A549 (cell line): ENCODE results near the gene GAN. TPM values are rescaled to one million over a fixed set of nuclear protein-coding genes. Genes with fewer than 3 reads are reported as not detected.

Experiments
- ATAC-seq, 2 experiments: fragments of 200-7000 bp in 1 of 2; fragments of >200 bp in 1 of 2; cut with Nextera tagmentation in 1 of 2; cut with Tn5 transposase in 1 of 2; 3 replicates each; pipeline versions ENCODE4 v1.8.0 to v1.9.1; 2018 to 2020; ENCODE audit warnings: mild to moderate bottlenecking in 1 of 2, moderate library complexity in 1 of 2
- CTCF ChIA-PET: fragments of 300-600 bp; sonication (Branson Sonifier 250); formaldehyde crosslinking; extraction: SDS; loops from one replicate; lab custom pipeline; 2021; ENCODE audit warnings: antibody characterized with exemption, inconsistent platforms; lab: Yijun Ruan, JAX
- POLR2A ChIA-PET: fragments of 350-600 bp; formaldehyde crosslinking; extraction: SDS; loops from one replicate; lab custom pipeline; 2021; ENCODE audit warnings: antibody characterized with exemption, inconsistent platforms; lab: Yijun Ruan, JAX
- DNase-seq, 2 experiments: peaks; one replicate each; pipeline versions ENCODE4 v3.0.0 to v3.0.0-alpha.2; 2011 to 2016; ENCODE audit warnings: low read depth in 1 of 2, low spot score in 1 of 2
- FAIRE-seq: peaks from 2 replicates; lab custom pipeline; 2011; peaks lifted over from hg19 to GRCh38; lab: Jason Lieb, UNC
- H3K27ac ChIP-seq, 2 experiments: fragments of >200 bp; sonication (Bioruptor Twin); formaldehyde crosslinking; 3 replicates each; pipeline ENCODE4 v1.5.1; 2016 to 2017
- H3K4me1 ChIP-seq: fragments of >200 bp; sonication (Bioruptor Twin); formaldehyde crosslinking; 3 replicates; pipeline ENCODE4 v1.6.1; 2016
- H3K4me2 ChIP-seq: fragments of >200 bp; sonication (Bioruptor Twin); formaldehyde crosslinking; 3 replicates; pipeline ENCODE4 v1.6.1; 2016
- H3K4me3 ChIP-seq: fragments of >200 bp; sonication (Bioruptor Twin); formaldehyde crosslinking; 3 replicates; pipeline ENCODE4 v1.5.1; 2016
- H3K9me3 ChIP-seq: fragments of >200 bp; sonication (Bioruptor Twin); formaldehyde crosslinking; 3 replicates; pipeline ENCODE4 v1.6.1; 2016
- CBX2 ChIP-seq: fragments of 200-600 bp; sonication (generic); IDR thresholded peaks from 2 replicates; pipeline ENCODE4 v1.6.1; 2016; ENCODE audit warnings: low read depth, mild to moderate bottlenecking, borderline replicate concordance
- CEBPB ChIP-seq, 2 experiments: fragments of >200 bp in 1 of 2; sonication (Bioruptor Twin) in 1 of 2; formaldehyde crosslinking in 1 of 2; IDR thresholded peaks; 2 replicates each; pipeline ENCODE4 v1.6.1; 2012 to 2016
- EP300 ChIP-seq, 2 experiments: fragments of >200 bp; sonication (Bioruptor Twin); formaldehyde crosslinking; IDR thresholded peaks; 2 replicates in 1 of 2; 3 replicates in 1 of 2; pipeline ENCODE4 v1.6.1; 2016 to 2017
- ESRRA ChIP-seq: fragments of 150-350 bp; IDR thresholded peaks from 2 replicates; pipeline ENCODE4 v1.6.1; 2014; ENCODE audit warnings: mild to moderate bottlenecking, low read length, borderline replicate concordance
- FOXS1 ChIP-seq: fragments of 250-450 bp; sonication (Bioruptor Pico); IDR thresholded peaks from 2 replicates; pipeline ENCODE4 v1.5.0; 2020; ENCODE audit warnings: mild to moderate bottlenecking, moderate library complexity
- GATA3 ChIP-seq: IDR thresholded peaks from 2 replicates; pipeline ENCODE4 v1.6.1; 2012; ENCODE audit warnings: borderline replicate concordance
- HDAC2 ChIP-seq: fragments of 200-600 bp; sonication (generic); IDR thresholded peaks from 2 replicates; pipeline ENCODE4 v1.6.1; 2016
- HOXA7 ChIP-seq: fragments of 250-450 bp; sonication (Bioruptor Pico); IDR thresholded peaks from 2 replicates; pipeline ENCODE4 v1.5.0; 2020; ENCODE audit warnings: mild to moderate bottlenecking, moderate library complexity
- JUN ChIP-seq, 2 experiments: fragments of >200 bp; sonication (Bioruptor Twin); formaldehyde crosslinking; IDR thresholded peaks; 2 replicates in 1 of 2; 3 replicates in 1 of 2; pipeline ENCODE4 v1.6.1; 2016 to 2017
- MAFK ChIP-seq: fragments of 450-650 bp; IDR thresholded peaks from 2 replicates; pipeline ENCODE4 v1.6.1; 2014; ENCODE audit not compliant: partially characterized antibody
- MYC ChIP-seq: IDR thresholded peaks from 2 replicates; pipeline ENCODE4 v1.6.1; 2012; ENCODE audit warnings: mild to moderate bottlenecking, inconsistent platforms, low read length, improper control_type of control experiment, borderline replicate concordance
- NR3C1 ChIP-seq: fragments of >200 bp; sonication (Bioruptor Twin); formaldehyde crosslinking; IDR thresholded peaks from 3 replicates; pipeline ENCODE4 v1.6.1; 2017
- PHF8 ChIP-seq: fragments of 200-600 bp; sonication (generic); IDR thresholded peaks from 2 replicates; pipeline ENCODE4 v1.6.1; 2016; ENCODE audit warnings: low read depth, mild to moderate bottlenecking, antibody characterized with exemption, moderate library complexity, borderline replicate concordance
- POLR2A ChIP-seq: IDR thresholded peaks from 2 replicates; pipeline ENCODE4 v1.6.1; 2012; ENCODE audit warnings: mild to moderate bottlenecking, low read length
- POLR2AphosphoS2 ChIP-seq: conservative IDR thresholded peaks from 2 replicates; pipeline ENCODE4 v1.6.1; 2012; ENCODE audit warnings: low read length, improper control_type of control experiment, inconsistent platforms
- RNF2 ChIP-seq: fragments of 200-600 bp; sonication (generic); IDR thresholded peaks from 2 replicates; pipeline ENCODE4 v1.6.1; 2016; ENCODE audit warnings: low read depth, mild to moderate bottlenecking, antibody characterized with exemption, moderate library complexity, borderline replicate concordance
- SMC3 ChIP-seq: fragments of >200 bp; sonication (Bioruptor Twin); formaldehyde crosslinking; IDR thresholded peaks from 3 replicates; pipeline ENCODE4 v1.6.1; 2018; ENCODE audit warnings: inconsistent platforms
- TP53 ChIP-seq: fragments of 250-450 bp; sonication (Bioruptor Pico); IDR thresholded peaks from 2 replicates; pipeline ENCODE4 v1.5.0; 2021; ENCODE audit warnings: mild to moderate bottlenecking, moderate library complexity
- ZC3H11A ChIP-seq: fragments of 450-650 bp; IDR thresholded peaks from 2 replicates; pipeline ENCODE4 v1.6.1; 2014; ENCODE audit warnings: antibody characterized with exemption, mild to moderate bottlenecking
- WGBS: methylation state at CpG from one replicate; pipeline ENCODE4 v1.1.6; 2017; ENCODE audit errors: missing lambda C conversion rate; 5-methylcytosine and 5-hydroxymethylcytosine counted together
- polyA plus RNA-seq, 4 experiments: library from polyadenylated mRNA; depleted of rRNA in 3 of 4; stranded (reverse); fragments of >200 nt; fragmentation: RNase III in 1 of 4; extraction: RNeasy Plus Mini Kit Qiagen cat#74134 plus additional on column Dnase treatment in 1 of 4; gene quantifications; 2 replicates in 3 of 4; 3 replicates in 1 of 4; pipeline ENCODE4 v1.2.3, GENCODE V29; 2011 to 2017
- TF ChIP-seq, protein P1 (sequence below): fragments of 200-600 bp; sonication (generic); IDR thresholded peaks from 2 replicates; pipeline ENCODE4 v1.6.1; 2016; ENCODE audit warnings: antibody characterized with exemption, mild to moderate bottlenecking, moderate library complexity
- TF ChIP-seq, protein P2 (sequence below): IDR thresholded peaks from 2 replicates; pipeline ENCODE4 v1.6.1; 2012; ENCODE audit warnings: low read depth, borderline replicate concordance
- TF ChIP-seq, protein P3 (sequence below): fragments of >200 bp; sonication (Bioruptor Twin); formaldehyde crosslinking; IDR thresholded peaks from 3 replicates; pipeline ENCODE4 v1.5.1; 2016
- TF ChIP-seq, protein P4 (sequence below): IDR thresholded peaks from 2 replicates; pipeline ENCODE4 v1.6.1; 2012
- TF ChIP-seq, protein P5 (sequence below): fragments of >200 bp; sonication (Bioruptor Twin); formaldehyde crosslinking; IDR thresholded peaks from 2 replicates; pipeline ENCODE4 v1.6.1; 2016
- TF ChIP-seq, protein P6 (sequence below): fragments of 250-450 bp; sonication (Bioruptor Pico); IDR thresholded peaks from 2 replicates; pipeline ENCODE4 v1.5.0; 2020; ENCODE audit warnings: low read depth, mild to moderate bottlenecking, moderate library complexity
- TF ChIP-seq, protein P7 (sequence below): fragments of >200 bp; sonication (Bioruptor Twin); formaldehyde crosslinking; IDR thresholded peaks from 3 replicates; pipeline ENCODE4 v1.6.1; 2016
- TF ChIP-seq, protein P8 (sequence below): fragments of 150-350 bp; IDR thresholded peaks from 2 replicates; pipeline ENCODE4 v1.6.1; 2014; ENCODE audit warnings: low read depth, mild to moderate bottlenecking, low read length

GAN gene
- polyA plus RNA-seq, 2 of the 4 experiments (the other 2 are of a cell fraction), result 2.8 to 8.1 TPM

DNA sequence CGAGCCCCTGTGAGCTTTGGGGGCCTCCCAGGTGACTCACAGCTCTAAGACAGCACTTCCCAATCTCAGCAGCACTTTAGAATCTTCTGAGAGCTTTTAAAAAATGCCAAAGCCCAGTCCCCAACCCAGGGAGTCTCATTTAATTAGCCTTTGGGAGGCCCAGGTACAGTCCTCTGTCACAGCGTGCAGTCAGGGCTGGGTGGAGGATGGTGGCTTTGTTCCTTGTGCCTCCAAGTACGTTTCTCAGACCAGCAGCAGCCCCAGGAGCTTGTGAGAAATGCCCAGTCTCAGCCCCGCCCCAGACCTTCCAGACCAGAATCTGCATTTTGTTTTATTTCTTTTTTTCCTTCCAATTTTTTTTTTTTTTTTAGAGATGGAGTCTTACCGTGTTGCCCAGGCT lies 102.4 kb downstream of the GAN start:
- H3K4me1 ChIP-seq, result peaks cover 36% of the 10 kb centered on the region

DNA sequence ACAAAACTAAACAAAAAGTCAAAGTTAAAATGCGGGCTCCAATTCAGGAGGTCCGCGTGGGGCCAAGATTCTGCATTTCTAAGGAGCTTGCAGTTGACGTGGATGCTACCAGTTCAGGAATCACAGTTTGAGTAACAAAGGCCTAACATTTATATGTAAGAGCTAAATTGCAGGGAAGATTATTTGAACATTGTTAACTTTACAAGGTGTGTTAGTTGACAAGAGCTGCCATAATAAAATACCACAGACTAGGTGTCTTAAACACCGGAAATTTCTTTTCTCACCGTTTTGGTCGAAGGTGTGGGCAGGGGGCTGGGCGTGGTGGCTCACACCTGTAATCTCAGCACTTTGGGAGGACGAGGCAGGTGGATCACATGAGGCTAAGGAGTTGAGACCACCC lies 105.0 kb downstream of the GAN start:
- ChIA-PET CTCF (interaction anchor here (0.6 to 1.8 kb wide), 3 partner anchors 9 to 293 kb away, joined by 4 to 5 read pairs (median 5); no protein-coding TSS in a partner anchor), POLR2A (no interaction called here)
- no peak for DNase-seq
- Histone ChIP-seq H3K4me2 (no peak overlapping the region), H3K9me3 (peaks cover 11% of the 10 kb centered on the region), H3K4me3 (no peak overlapping the region), H3K27ac (peak overlapping the region in 1 of 2 experiments; percentile 14; a peak in 1 of 6 replicates), H3K4me1 (peaks cover 19% of the 10 kb centered on the region)
- no peak for ATAC-seq
- FAIRE-seq, result no peak
- 93% methylated on average over 9 of the region's 9 CpGs for WGBS
- TF ChIP-seq HOXA7 (no peak), MYC (no peak), EP300 (IDR thresholded peaks at IDR 0.05) (no peak), NR3C1 (no peak), RNF2 (no peak), ZC3H11A (no peak), SMC3 (no peak), POLR2A (no peak), TP53 (CRISPR knock-in tag) (no peak), JUN (IDR thresholded peaks at IDR 0.05) (no peak), GATA3 (no peak), PHF8 (no peak)
- TF ChIP-seq, protein P1, sequence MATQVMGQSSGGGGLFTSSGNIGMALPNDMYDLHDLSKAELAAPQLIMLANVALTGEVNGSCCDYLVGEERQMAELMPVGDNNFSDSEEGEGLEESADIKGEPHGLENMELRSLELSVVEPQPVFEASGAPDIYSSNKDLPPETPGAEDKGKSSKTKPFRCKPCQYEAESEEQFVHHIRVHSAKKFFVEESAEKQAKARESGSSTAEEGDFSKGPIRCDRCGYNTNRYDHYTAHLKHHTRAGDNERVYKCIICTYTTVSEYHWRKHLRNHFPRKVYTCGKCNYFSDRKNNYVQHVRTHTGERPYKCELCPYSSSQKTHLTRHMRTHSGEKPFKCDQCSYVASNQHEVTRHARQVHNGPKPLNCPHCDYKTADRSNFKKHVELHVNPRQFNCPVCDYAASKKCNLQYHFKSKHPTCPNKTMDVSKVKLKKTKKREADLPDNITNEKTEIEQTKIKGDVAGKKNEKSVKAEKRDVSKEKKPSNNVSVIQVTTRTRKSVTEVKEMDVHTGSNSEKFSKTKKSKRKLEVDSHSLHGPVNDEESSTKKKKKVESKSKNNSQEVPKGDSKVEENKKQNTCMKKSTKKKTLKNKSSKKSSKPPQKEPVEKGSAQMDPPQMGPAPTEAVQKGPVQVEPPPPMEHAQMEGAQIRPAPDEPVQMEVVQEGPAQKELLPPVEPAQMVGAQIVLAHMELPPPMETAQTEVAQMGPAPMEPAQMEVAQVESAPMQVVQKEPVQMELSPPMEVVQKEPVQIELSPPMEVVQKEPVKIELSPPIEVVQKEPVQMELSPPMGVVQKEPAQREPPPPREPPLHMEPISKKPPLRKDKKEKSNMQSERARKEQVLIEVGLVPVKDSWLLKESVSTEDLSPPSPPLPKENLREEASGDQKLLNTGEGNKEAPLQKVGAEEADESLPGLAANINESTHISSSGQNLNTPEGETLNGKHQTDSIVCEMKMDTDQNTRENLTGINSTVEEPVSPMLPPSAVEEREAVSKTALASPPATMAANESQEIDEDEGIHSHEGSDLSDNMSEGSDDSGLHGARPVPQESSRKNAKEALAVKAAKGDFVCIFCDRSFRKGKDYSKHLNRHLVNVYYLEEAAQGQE, result no peak
- TF ChIP-seq, protein P2, sequence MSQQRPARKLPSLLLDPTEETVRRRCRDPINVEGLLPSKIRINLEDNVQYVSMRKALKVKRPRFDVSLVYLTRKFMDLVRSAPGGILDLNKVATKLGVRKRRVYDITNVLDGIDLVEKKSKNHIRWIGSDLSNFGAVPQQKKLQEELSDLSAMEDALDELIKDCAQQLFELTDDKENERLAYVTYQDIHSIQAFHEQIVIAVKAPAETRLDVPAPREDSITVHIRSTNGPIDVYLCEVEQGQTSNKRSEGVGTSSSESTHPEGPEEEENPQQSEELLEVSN, result no peak
- TF ChIP-seq, protein P3, sequence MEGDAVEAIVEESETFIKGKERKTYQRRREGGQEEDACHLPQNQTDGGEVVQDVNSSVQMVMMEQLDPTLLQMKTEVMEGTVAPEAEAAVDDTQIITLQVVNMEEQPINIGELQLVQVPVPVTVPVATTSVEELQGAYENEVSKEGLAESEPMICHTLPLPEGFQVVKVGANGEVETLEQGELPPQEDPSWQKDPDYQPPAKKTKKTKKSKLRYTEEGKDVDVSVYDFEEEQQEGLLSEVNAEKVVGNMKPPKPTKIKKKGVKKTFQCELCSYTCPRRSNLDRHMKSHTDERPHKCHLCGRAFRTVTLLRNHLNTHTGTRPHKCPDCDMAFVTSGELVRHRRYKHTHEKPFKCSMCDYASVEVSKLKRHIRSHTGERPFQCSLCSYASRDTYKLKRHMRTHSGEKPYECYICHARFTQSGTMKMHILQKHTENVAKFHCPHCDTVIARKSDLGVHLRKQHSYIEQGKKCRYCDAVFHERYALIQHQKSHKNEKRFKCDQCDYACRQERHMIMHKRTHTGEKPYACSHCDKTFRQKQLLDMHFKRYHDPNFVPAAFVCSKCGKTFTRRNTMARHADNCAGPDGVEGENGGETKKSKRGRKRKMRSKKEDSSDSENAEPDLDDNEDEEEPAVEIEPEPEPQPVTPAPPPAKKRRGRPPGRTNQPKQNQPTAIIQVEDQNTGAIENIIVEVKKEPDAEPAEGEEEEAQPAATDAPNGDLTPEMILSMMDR, result no peak

More for the DNA sequence above, 102.4 kb downstream of the GAN start:
- POLR2A ChIA-PET, result no interaction called here
- ATAC-seq (no peak; a peak in 1 of 6 replicates), FAIRE-seq (no peak), DNase-seq (no peak)
- Histone ChIP-seq H3K9me3 (peaks cover 8% of the 10 kb centered on the region), H3K4me3 (no peak overlapping the region), H3K27ac (peak overlapping the region in 1 of 2 experiments; percentile 100; a peak in 3 of 6 replicates), H3K4me2 (no peak overlapping the region)
- TF ChIP-seq, protein P2, result no peak
- TF ChIP-seq CBX2 (no peak), FOXS1 (CRISPR knock-in tag) (no peak), CEBPB (IDR thresholded peaks at IDR 0.05) (no peak), POLR2AphosphoS2 (no peak), HDAC2 (no peak), MAFK (no peak), ESRRA (no peak)
- TF ChIP-seq, protein P4, sequence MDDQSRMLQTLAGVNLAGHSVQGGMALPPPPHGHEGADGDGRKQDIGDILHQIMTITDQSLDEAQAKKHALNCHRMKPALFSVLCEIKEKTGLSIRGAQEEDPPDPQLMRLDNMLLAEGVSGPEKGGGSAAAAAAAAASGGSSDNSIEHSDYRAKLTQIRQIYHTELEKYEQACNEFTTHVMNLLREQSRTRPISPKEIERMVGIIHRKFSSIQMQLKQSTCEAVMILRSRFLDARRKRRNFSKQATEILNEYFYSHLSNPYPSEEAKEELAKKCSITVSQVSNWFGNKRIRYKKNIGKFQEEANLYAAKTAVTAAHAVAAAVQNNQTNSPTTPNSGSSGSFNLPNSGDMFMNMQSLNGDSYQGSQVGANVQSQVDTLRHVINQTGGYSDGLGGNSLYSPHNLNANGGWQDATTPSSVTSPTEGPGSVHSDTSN, result no peak
- TF ChIP-seq, protein P5, sequence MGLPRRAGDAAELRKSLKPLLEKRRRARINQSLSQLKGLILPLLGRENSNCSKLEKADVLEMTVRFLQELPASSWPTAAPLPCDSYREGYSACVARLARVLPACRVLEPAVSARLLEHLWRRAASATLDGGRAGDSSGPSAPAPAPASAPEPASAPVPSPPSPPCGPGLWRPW, result no peak
- TF ChIP-seq, protein P6, sequence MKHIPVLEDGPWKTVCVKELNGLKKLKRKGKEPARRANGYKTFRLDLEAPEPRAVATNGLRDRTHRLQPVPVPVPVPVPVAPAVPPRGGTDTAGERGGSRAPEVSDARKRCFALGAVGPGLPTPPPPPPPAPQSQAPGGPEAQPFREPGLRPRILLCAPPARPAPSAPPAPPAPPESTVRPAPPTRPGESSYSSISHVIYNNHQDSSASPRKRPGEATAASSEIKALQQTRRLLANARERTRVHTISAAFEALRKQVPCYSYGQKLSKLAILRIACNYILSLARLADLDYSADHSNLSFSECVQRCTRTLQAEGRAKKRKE, result no peak
- TF ChIP-seq, protein P7, sequence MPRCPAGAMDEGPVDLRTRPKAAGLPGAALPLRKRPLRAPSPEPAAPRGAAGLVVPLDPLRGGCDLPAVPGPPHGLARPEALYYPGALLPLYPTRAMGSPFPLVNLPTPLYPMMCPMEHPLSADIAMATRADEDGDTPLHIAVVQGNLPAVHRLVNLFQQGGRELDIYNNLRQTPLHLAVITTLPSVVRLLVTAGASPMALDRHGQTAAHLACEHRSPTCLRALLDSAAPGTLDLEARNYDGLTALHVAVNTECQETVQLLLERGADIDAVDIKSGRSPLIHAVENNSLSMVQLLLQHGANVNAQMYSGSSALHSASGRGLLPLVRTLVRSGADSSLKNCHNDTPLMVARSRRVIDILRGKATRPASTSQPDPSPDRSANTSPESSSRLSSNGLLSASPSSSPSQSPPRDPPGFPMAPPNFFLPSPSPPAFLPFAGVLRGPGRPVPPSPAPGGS, result no peak
- TF ChIP-seq, protein P8, sequence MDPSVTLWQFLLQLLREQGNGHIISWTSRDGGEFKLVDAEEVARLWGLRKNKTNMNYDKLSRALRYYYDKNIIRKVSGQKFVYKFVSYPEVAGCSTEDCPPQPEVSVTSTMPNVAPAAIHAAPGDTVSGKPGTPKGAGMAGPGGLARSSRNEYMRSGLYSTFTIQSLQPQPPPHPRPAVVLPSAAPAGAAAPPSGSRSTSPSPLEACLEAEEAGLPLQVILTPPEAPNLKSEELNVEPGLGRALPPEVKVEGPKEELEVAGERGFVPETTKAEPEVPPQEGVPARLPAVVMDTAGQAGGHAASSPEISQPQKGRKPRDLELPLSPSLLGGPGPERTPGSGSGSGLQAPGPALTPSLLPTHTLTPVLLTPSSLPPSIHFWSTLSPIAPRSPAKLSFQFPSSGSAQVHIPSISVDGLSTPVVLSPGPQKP, result no peak
- whole genome bisulfite sequencing, result 77% methylated on average over 5 of the region's 5 CpGs
- CTCF ChIA-PET, result interaction anchor here (0.8 to 1.3 kb wide), 3 partner anchors 11 to 23 kb away, joined by 3 to 8 read pairs (median 3); no protein-coding TSS in a partner anchor
